ENCODE results near the gene ECHDC3.

Gene ECHDC3

GRCh38 chr10:11798845-11799735 is 56.9 kb downstream of the ECHDC3 start (continued):
- no peak for TF ChIP-seq ZBTB1 (tag by site-specific recombination; IDR thresholded peaks at IDR 0.05)
- no peak for TF ChIP-seq ZNF341 (tag by site-specific recombination; IDR thresholded peaks at IDR 0.05; ENCODE audit: low read depth)

- TF ChIP-seq ZSCAN30 (tag by site-specific recombination; IDR thresholded peaks at IDR 0.05), result no peak
- no peak for TF ChIP-seq ZNF426 (tag by site-specific recombination; IDR thresholded peaks at IDR 0.05)
- no peak for TF ChIP-seq ZNF133 (tag by site-specific recombination; IDR thresholded peaks at IDR 0.05)
- no peak for TF ChIP-seq ZNF311 (tag by site-specific recombination; IDR thresholded peaks at IDR 0.05; ENCODE audit: borderline replicate concordance)
- TF ChIP-seq ZNF248 (tag by site-specific recombination; IDR thresholded peaks at IDR 0.05), result no peak
- TF ChIP-seq GLIS1 (tag by site-specific recombination; IDR thresholded peaks at IDR 0.05), result no peak
- no peak for TF ChIP-seq ZNF555 (tag by site-specific recombination; conservative IDR thresholded peaks at IDR 0.05)
- TF ChIP-seq BCL6B (tag by site-specific recombination; IDR thresholded peaks at IDR 0.05), result no peak
- no peak for TF ChIP-seq ZNF645 (tag by site-specific recombination; IDR thresholded peaks at IDR 0.05)
- no peak for TF ChIP-seq SALL2 (tag by site-specific recombination; IDR thresholded peaks at IDR 0.05; ENCODE audit: borderline replicate concordance)
- CTCF ChIA-PET, result no interaction called here
Measured at GRCh38 chr10:11799736-11800080, 57.5 kb downstream of the ECHDC3 start.

GRCh38 chr10:11804336-11804735 is 62.2 kb downstream of the ECHDC3 start:
- Histone ChIP-seq H3K4me3 (ENCODE audit: low read depth, low read length) (no peak overlapping the region), H3K9me3 (ENCODE audit: control insufficient read depth, insufficient read depth, low read depth, low read length) (no peaks in the 10 kb centered on the region), H3K4me1 (ENCODE audit: control insufficient read depth, insufficient read depth, low read length) (no peaks in the 10 kb centered on the region), H3K36me3 (ENCODE audit: control insufficient read depth in 2 of 2, insufficient read depth in 1 of 2, low read length in 2 of 2) (no peaks in the 10 kb centered on the region), H3K27ac (ENCODE audit: extremely low read depth, low read depth, low read length) (no peak overlapping the region)
- ChIA-PET POLR2A (interaction anchor here (0.7 kb wide), 1 partner anchor 359 kb away, joined by 4 read pairs; no protein-coding TSS in a partner anchor), CTCF (no interaction called here)
- no peak for TF ChIP-seq ZFHX2 (tag by site-specific recombination; conservative IDR thresholded peaks at IDR 0.05)
- TF ChIP-seq WT1 (tag by site-specific recombination; IDR thresholded peaks at IDR 0.05), result no peak
- TF ChIP-seq SALL2 (tag by site-specific recombination; IDR thresholded peaks at IDR 0.05; ENCODE audit: borderline replicate concordance), result no peak
- no peak for TF ChIP-seq INSM2 (tag by site-specific recombination; IDR thresholded peaks at IDR 0.05)
- no peak for TF ChIP-seq HOXD13 (CRISPR knock-in tag; IDR thresholded peaks at IDR 0.05; ENCODE audit: borderline replicate concordance)
- no peak for TF ChIP-seq MYNN (tag by site-specific recombination; IDR thresholded peaks at IDR 0.05; ENCODE audit: borderline replicate concordance)
- TF ChIP-seq FEZF1 (tag by site-specific recombination; IDR thresholded peaks at IDR 0.05), result no peak
- no peak for TF ChIP-seq ZNF488 (tag by site-specific recombination; IDR thresholded peaks at IDR 0.05)
- TF ChIP-seq ZXDB (tag by site-specific recombination; IDR thresholded peaks at IDR 0.05), result no peak

More at GRCh38 chr10:11799736-11800080, 57.5 kb downstream of the ECHDC3 start:
- POLR2A ChIA-PET, result no interaction called here
- H3K27ac ChIP-seq (ENCODE audit: extremely low read depth, low read depth, low read length), result no peak overlapping the region
- no peak overlapping the region for H3K4me3 ChIP-seq (ENCODE audit: low read depth, low read length)
- H3K9me3 ChIP-seq (ENCODE audit: control insufficient read depth, insufficient read depth, low read depth, low read length), result no peaks in the 10 kb centered on the region
- H3K36me3 ChIP-seq (ENCODE audit: control insufficient read depth in 2 of 2, insufficient read depth in 1 of 2, low read length in 2 of 2), result no peaks in the 10 kb centered on the region
- H3K4me1 ChIP-seq (ENCODE audit: control insufficient read depth, insufficient read depth, low read length), result no peaks in the 10 kb centered on the region

Data from HEK293 (cell line).